Measurements from ENCODE around the gene OR51A4.

GRCh38 chr11:4936745-4937144 is 10.7 kb downstream of the OR51A4 start:
- no peak for TF ChIP-seq CTCF (conservative IDR thresholded peaks at IDR 0.05)
- no peak for TF ChIP-seq ZFX (IDR thresholded peaks at IDR 0.05)

Measured in C4-2B (cell line).